ENCODE results near the gene RAPGEF3.
A peak's percentile ranks its signal among the peaks of the same experiment; 100 is the strongest.

RAPGEF3 gene

DNA sequence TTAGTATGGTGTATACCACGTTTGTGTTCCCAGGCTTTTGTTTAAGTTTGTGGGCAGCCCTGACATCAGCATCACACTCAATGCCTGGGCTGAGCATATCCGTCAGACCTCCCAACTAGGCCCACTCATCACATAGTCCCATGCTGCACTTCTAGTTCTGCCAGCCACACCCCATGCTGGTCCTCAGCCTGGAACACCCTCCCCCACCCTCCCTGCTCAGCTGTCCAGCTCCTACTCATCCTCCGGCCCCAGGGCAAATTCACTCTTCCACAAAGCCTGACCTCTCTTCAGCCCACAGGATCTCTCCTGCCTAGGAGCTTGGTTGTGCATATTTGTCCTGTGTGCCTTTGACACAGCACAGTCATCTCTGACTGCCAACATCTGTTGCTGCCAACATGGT, 29.4 kb downstream of the RAPGEF3 start:
- peaks cover 13% of the 10 kb centered on the region for H3K4me1 ChIP-seq (ENCODE audit: insufficient read depth, low read length, poor library complexity, severe bottlenecking)
- no peaks in the 10 kb centered on the region for H4K20me1 ChIP-seq (ENCODE audit: insufficient read depth, low read length, poor library complexity, severe bottlenecking)
- H3K4me2 ChIP-seq (ENCODE audit: low read depth, low read length, poor library complexity, severe bottlenecking) = no peak overlapping the region
- H3K36me3 ChIP-seq (ENCODE audit: insufficient read depth, low read length) = no peaks in the 10 kb centered on the region
- H3F3A ChIP-seq (ENCODE audit: low read depth) = no peaks in the 10 kb centered on the region
- H2AFZ ChIP-seq (ENCODE audit: low read length) = no peak overlapping the region
- no peak overlapping the region for H3K9ac ChIP-seq (ENCODE audit: low read depth, low read length, poor library complexity, severe bottlenecking)
- H3K27me3 ChIP-seq (ENCODE audit: insufficient read depth, low read length, poor library complexity, severe bottlenecking) = no peaks in the 10 kb centered on the region
- no peaks in the 10 kb centered on the region for H3K9me3 ChIP-seq (ENCODE audit: insufficient read depth, low read depth, low read length)
- H3K9me2 ChIP-seq (replicated peaks; ENCODE audit: low read depth, low read length) = no peaks in the 10 kb centered on the region
- no peak for TF ChIP-seq EZH2phosphoT487 (IDR thresholded peaks at IDR 0.05; ENCODE audit: borderline replicate concordance)
- TF ChIP-seq, protein P1, sequence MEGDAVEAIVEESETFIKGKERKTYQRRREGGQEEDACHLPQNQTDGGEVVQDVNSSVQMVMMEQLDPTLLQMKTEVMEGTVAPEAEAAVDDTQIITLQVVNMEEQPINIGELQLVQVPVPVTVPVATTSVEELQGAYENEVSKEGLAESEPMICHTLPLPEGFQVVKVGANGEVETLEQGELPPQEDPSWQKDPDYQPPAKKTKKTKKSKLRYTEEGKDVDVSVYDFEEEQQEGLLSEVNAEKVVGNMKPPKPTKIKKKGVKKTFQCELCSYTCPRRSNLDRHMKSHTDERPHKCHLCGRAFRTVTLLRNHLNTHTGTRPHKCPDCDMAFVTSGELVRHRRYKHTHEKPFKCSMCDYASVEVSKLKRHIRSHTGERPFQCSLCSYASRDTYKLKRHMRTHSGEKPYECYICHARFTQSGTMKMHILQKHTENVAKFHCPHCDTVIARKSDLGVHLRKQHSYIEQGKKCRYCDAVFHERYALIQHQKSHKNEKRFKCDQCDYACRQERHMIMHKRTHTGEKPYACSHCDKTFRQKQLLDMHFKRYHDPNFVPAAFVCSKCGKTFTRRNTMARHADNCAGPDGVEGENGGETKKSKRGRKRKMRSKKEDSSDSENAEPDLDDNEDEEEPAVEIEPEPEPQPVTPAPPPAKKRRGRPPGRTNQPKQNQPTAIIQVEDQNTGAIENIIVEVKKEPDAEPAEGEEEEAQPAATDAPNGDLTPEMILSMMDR (conservative IDR thresholded peaks at IDR 0.05; ENCODE audit: low read length) = no peak
- no peaks in the 10 kb centered on the region for H3K79me2 ChIP-seq (ENCODE audit: insufficient read depth, low read length)
- H3K4me3 ChIP-seq (ENCODE audit: low read length, poor library complexity, severe bottlenecking) = no peak overlapping the region

DNA sequence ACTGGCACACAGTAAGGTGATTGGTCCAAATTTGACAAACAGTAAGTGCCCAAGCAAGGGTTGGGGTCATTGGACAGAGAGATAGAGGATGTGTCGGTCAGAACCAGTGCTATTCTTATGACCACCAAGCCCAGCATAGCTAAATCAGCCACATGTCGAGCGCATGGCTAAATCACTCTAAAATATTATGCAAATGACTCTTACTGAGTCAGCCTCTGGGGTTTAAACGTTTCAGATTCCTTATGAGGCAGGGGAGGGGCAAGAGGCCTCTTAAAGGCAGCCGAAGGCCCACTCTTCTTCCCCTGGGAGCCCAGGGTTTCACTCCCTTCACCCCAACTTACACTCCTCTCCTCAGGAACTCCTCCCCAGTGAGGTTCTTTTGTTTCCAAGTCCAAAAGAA, 32.8 kb downstream of the RAPGEF3 start:
- Histone ChIP-seq H3K4me2 (ENCODE audit: low read depth, low read length, poor library complexity, severe bottlenecking) (no peak overlapping the region), H3K36me3 (ENCODE audit: insufficient read depth, low read length) (no peaks in the 10 kb centered on the region), H3K9me2 (replicated peaks; ENCODE audit: low read depth, low read length) (no peaks in the 10 kb centered on the region), H3K4me1 (ENCODE audit: insufficient read depth, low read length, poor library complexity, severe bottlenecking) (peaks cover 27% of the 10 kb centered on the region), H3K4me3 (ENCODE audit: low read length, poor library complexity, severe bottlenecking) (no peak overlapping the region), H3K9me3 (ENCODE audit: insufficient read depth, low read depth, low read length) (no peaks in the 10 kb centered on the region), H4K20me1 (ENCODE audit: insufficient read depth, low read length, poor library complexity, severe bottlenecking) (no peaks in the 10 kb centered on the region), H3K79me2 (ENCODE audit: insufficient read depth, low read length) (no peaks in the 10 kb centered on the region), H3K9ac (ENCODE audit: low read depth, low read length, poor library complexity, severe bottlenecking) (peak overlapping the region; percentile 0), H3F3A (ENCODE audit: low read depth) (no peaks in the 10 kb centered on the region), H3K27me3 (ENCODE audit: insufficient read depth, low read length, poor library complexity, severe bottlenecking) (no peaks in the 10 kb centered on the region), H2AFZ (ENCODE audit: low read length) (no peak overlapping the region)
- no peak for TF ChIP-seq EZH2phosphoT487 (IDR thresholded peaks at IDR 0.05; ENCODE audit: borderline replicate concordance)
- TF ChIP-seq, protein P1 (conservative IDR thresholded peaks at IDR 0.05; ENCODE audit: low read length) = no peak

DNA sequence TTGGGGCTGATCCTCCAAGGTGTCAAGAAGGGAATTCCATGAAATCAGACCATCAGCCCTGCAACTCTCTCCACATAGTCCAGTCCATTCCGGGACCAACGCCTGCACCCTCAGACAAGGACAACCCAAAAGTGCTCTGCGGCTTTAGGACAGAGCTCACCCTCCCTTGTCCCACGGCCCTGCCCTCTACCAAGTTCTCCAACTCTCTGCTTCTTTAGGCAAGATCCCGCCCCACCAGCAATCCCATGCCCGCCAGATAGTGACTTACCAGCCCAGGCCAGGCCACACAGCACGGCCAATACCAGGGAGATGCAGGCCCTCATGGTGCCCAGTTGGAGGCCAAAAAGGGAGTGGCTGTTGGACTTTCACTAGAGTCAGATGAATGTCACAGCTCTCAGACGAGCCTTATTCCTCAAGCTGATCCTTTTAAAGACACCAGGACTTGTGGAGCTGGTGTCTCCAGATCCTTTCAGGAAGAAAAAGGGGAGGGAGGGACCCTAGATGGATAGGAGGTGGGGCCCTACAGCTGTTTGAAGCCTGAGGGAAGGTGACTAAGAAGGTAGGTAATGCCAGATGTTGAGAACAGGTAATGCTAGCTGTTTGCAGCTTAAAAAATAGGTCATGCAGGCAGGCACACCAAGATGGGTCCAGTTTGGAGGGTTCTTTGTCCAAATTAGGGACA, 33.4 kb downstream of the RAPGEF3 start, which contains the start of gene ENDOU:
Gene ENDOU (minus strand): TSS at position 400 of the 682 bp plus-strand sequence. CDS start 77 bp downstream, at position 323.
- no peak within 1 kb of the TSS for H3K4me2 ChIP-seq (ENCODE audit: low read depth, low read length, poor library complexity, severe bottlenecking)
- H2AFZ ChIP-seq (ENCODE audit: low read length) = no peak within 1 kb of the TSS
- peaks cover 27% of the 10 kb centered on the region for H3K4me1 ChIP-seq (ENCODE audit: insufficient read depth, low read length, poor library complexity, severe bottlenecking)
- no peaks in the 10 kb centered on the region for H3K79me2 ChIP-seq (ENCODE audit: insufficient read depth, low read length)
- H3K36me3 ChIP-seq (ENCODE audit: insufficient read depth, low read length) = no peaks in the 10 kb centered on the region
- no peaks in the 10 kb centered on the region for H3K9me3 ChIP-seq (ENCODE audit: insufficient read depth, low read depth, low read length)
- no peak within 1 kb of the TSS for H3K4me3 ChIP-seq (ENCODE audit: low read length, poor library complexity, severe bottlenecking)
- H4K20me1 ChIP-seq (ENCODE audit: insufficient read depth, low read length, poor library complexity, severe bottlenecking) = no peaks in the 10 kb centered on the region
- H3K27me3 ChIP-seq (ENCODE audit: insufficient read depth, low read length, poor library complexity, severe bottlenecking) = no peaks in the 10 kb centered on the region
- H3K9me2 ChIP-seq (replicated peaks; ENCODE audit: low read depth, low read length) = no peaks in the 10 kb centered on the region
- no peaks in the 10 kb centered on the region for H3F3A ChIP-seq (ENCODE audit: low read depth)
- peak within 1 kb of the TSS; percentile 0 for H3K9ac ChIP-seq (ENCODE audit: low read depth, low read length, poor library complexity, severe bottlenecking)
- TF ChIP-seq, protein P1 (conservative IDR thresholded peaks at IDR 0.05; ENCODE audit: low read length) = no peak
- TF ChIP-seq EZH2phosphoT487 (IDR thresholded peaks at IDR 0.05; ENCODE audit: borderline replicate concordance) = no peak
